ENCODE data around the gene ATP9A.
"Not testable (repeated sequence)": the region's sequence is repeated elsewhere in the genome, so short reads cannot be mapped to it uniquely, and the experiment has no call there.

ATP9A gene, protein sequence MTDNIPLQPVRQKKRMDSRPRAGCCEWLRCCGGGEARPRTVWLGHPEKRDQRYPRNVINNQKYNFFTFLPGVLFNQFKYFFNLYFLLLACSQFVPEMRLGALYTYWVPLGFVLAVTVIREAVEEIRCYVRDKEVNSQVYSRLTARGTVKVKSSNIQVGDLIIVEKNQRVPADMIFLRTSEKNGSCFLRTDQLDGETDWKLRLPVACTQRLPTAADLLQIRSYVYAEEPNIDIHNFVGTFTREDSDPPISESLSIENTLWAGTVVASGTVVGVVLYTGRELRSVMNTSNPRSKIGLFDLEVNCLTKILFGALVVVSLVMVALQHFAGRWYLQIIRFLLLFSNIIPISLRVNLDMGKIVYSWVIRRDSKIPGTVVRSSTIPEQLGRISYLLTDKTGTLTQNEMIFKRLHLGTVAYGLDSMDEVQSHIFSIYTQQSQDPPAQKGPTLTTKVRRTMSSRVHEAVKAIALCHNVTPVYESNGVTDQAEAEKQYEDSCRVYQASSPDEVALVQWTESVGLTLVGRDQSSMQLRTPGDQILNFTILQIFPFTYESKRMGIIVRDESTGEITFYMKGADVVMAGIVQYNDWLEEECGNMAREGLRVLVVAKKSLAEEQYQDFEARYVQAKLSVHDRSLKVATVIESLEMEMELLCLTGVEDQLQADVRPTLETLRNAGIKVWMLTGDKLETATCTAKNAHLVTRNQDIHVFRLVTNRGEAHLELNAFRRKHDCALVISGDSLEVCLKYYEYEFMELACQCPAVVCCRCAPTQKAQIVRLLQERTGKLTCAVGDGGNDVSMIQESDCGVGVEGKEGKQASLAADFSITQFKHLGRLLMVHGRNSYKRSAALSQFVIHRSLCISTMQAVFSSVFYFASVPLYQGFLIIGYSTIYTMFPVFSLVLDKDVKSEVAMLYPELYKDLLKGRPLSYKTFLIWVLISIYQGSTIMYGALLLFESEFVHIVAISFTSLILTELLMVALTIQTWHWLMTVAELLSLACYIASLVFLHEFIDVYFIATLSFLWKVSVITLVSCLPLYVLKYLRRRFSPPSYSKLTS

GRCh38 chr20:51767867-51768758, at the start of gene ATP9A:
Gene ATP9A (minus strand): TSS chr20:51768390. CDS start chr20:51768369, 21 bp downstream.
- no peak for DNase-seq

- not testable (repeated sequence) for DNase-seq
Observed at GRCh38 chr20:51816856-51817255, 48.7 kb upstream of the ATP9A start.

- no peak for DNase-seq
Observed at GRCh38 chr20:51815383-51816076, 47.3 kb upstream of the ATP9A start.

DNA sequence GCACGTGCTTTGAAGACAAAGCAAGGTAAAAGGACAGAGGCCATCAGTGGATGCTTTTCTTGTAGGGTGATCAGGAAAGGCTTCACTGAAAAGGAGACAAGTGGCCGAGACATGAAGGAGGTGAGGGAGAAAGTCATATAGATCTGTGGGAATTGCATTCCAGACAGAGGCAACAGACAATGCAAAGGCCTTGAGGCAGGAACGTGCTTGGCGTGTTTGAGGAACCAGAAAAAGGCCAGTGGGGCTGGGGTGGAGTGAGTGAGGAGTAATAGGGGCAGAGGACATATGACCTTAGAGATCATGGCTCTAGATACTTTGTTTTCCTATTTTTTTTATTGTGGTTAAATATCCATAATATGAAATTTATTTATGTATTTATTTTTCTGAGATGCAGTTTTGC, 44.7 kb upstream of the ATP9A start:
- DNase-seq = no peak

DNA sequence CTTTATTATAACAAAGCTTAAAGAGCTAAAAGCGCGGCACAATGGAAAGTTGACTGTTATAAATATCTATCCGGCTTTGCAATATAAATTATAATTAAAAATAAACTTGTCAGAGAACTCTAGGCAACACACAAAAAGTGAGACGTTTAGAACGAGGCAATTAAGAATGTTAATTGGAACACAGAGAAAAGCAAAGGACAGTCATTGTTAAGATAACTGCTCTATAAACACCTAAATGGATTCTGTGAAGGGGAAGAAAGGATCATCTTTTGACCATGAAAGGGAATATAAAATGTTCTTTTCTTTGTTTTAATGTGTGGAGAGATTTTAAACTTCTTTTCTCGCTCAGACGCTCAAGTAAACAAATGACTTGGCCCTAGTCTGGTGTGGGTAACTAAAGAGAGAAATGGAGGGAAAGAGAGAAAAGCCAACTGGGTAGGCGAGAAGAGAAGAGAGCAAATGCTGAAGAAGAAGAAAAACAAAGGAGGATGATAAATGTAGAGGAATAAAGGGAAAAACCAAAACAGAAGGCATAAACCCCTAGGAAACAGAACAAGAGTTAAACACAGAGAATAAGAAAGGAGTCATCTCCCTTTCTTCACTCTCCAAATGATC, 43.4 kb upstream of the ATP9A start:
- no peak for DNase-seq

DNA sequence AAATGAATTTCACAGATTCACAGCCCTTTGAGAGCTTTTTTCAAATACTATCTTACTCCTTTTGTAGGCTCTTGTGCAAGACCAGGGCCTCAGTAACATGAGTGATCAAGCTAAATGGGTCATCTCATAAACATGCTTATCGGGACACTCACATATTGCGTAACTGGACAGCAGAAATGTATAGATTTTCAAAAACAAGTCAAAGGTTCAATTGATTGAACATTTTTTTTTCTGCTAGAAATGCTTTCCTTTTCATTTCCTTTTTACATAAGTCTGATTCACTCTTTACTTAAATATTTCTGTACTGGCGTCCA, 42.8 kb upstream of the ATP9A start:
- DNase-seq = no peak

GRCh38 chr20:51810155-51811041, 42.2 kb upstream of the ATP9A start:
- DNase-seq = no peak

DNA sequence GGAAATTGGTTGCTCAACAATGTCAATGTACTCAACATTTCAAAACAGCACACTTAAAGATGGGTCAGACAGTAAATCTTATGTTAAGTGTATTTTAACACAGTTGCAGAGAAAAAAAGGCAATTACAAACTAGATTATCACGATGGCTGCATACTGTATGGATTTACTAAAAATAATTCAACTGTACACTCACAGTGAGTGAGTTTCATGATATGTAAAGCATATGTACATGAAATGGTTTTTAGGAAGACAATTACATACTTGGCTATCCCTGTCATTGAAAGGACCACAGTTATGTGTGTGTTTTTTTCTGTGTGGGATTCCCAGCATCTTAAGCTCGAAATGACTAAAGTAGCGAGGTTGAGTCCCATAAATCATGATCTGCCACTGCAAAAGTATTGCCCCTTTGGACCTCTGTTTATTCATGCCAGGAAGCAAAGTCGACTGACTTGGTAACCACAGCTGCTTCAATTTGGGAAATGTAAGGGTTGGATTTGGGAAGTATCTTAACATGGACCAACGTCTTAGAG, 39.6 kb upstream of the ATP9A start:
- DNase-seq = no peak

DNA sequence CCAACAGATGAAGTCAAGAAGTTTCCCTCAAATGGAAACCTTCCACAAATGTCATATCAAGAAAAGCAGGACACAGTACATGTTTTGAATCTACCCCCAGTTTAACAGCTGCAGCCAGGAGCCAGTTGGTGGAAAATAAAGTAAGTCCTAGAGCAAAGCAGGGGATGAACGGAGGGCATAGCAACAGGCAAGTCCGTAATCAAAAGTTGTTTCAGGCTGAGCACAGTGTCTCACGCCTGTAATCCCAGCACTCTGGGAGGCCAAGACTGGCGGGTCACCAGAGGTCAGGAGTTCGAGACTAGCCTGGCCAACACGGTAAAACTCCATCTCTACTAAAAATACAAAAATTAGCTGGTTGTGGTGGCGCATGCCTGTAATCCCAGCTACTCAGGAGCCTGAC, 36.6 kb upstream of the ATP9A start:
- no peak for DNase-seq

DNA sequence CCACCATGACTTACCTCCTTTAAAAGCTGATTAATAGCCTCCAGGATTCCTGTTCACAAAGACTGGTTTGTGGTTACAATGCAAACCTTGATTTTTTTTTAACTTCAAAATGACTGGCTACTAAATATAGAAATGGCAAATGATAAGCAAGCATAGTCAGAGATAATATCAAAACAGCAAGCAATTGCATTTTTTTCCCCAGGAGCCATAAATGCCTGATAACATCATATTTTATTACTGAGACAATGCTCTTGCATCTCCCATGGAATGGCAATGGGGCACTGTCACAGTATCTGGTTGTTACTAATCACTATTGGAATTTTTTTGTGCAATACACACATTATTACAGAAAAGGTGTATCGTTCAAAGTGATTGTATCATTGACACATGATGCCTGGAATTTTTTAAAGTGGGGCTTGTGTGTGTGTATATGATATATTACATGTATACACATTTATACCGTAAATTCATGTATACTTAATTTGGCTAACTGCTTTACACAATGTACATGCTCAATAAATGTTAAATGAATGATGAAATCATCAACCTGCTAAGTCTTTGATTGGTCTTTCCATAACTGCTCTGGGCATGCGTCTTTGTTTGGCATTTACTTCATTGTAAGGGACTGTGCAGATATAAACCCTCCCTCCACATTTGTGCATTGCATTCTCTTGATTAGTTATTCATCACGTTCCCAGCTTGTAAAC, 35.1 kb upstream of the ATP9A start:
- DNase-seq = no peak

GRCh38 chr20:51802170-51802751, 34.1 kb upstream of the ATP9A start, which contains the start of gene SALL4:
Gene SALL4 (minus strand): TSS chr20:51802521. CDS start chr20:51802408, 113 bp downstream.
- DNase-seq = no peak

DNA sequence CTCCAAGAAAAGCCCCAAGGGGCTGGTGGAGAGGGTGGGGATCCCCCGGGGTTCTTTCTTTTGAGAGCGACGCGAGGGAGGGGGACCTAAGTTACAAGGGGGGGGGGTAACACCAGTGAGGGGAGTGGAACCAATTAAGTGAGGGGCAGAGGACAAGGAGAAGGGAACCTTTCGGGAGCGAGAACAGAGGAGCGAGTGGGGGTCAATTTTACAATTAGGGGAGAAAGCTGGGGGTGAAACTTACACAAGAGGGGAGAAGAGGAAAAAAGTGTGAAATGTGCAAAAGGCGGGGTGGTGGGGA, 33.6 kb upstream of the ATP9A start:
- DNase-seq = no peak

GRCh38 chr20:51801122-51801822, 33.1 kb upstream of the ATP9A start:
- DNase-seq = no peak

- DNase-seq = no peak
Observed at GRCh38 chr20:51800872-51801121, 32.6 kb upstream of the ATP9A start.

GRCh38 chr20:51800060-51800871, 32.1 kb upstream of the ATP9A start:
- peak in 3 of 6 experiments; percentile 2 to 22 (median 19) for DNase-seq

DNA sequence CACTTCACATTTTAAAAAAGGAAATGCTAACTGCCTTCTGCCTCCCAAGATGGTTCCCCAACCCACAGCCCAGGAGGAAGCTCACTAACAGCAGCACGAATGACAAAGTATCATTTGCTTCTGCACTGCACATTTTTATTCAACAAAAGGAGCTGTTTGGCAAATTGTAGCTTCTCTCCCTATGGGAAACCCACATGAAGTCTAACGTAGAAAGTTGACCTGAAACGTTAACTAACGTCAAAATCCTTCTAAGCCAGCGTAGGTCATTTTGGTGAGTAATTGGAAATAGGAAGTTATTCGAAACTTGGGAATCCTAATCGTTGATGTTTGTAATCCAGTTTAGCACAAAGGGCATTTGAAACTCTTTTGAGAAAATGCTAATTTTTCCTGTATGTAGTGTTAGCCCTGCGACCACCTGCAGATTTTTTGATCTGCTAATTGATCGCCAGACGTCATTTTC, 31.2 kb upstream of the ATP9A start:
- no peak for DNase-seq

DNA sequence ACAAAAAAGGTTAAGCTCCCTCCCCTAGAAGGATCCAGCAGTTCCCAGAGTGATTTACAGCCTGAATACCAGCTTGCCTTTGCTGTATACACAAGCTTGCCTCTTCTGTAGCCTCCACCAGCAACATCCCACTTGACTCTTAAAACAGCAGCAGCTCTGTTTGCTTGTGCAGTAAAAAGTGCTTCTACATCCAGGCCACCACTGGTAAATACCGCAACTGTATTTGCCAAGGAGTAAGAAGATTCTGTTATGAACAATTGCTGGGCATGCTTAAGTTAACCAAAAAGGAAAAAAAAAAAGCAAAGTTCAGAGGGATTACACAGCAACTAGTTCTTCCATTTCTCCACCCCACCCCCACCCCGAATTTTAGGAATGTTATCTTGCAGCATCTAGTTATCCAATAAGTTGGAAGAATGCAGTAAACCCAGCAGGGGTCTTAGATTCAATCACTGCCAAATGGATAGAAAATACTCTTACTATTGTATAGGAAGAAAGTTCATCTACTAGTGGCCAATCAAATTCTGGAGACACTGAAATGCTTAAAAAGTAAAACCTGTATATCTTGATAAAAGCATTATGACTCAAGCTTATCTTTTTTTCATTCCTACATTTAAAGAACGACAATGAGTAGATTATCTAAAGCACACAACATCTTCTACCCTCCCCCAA, 29.3 kb upstream of the ATP9A start:
- no peak for DNase-seq
